Measurements from ENCODE around the gene F10. TPM values are rescaled to one million over a fixed set of nuclear protein-coding genes. Genes with fewer than 3 reads are reported as not detected.

Gene F10
- total and polyA plus RNA-seq, 4 donors = 85.3 to 199 (median 117) TPM

GRCh38 chr13:113172419-113172926 lies 49.9 kb downstream of the F10 start:
- Histone ChIP-seq H3K36me3 (ENCODE audit: control insufficient read depth in 4 of 4, insufficient read depth in 3 of 4, low read depth in 1 of 4, low read length in 3 of 4) (peaks cover 12 to 56% (median 28%) of the 10 kb centered on the region in 4 donors), H3K9ac (ENCODE audit: low read depth in 1 of 2, low read length in 2 of 2) (no peak overlapping the region), H3K27ac (ENCODE audit: low read depth in 1 of 2, low read length in 2 of 2) (no peak overlapping the region), H3K4me3 (ENCODE audit: low read depth in 1 of 3, low read length in 3 of 3) (no peak overlapping the region), H3K9me3 (ENCODE audit: control insufficient read depth in 4 of 4, low read length in 3 of 4) (no peaks in the 10 kb centered on the region), H3K27me3 (ENCODE audit: control insufficient read depth in 4 of 4, insufficient read depth in 4 of 4, low read length in 3 of 4) (no peaks in the 10 kb centered on the region), H3K4me1 (ENCODE audit: control insufficient read depth in 4 of 4, insufficient read depth in 4 of 4, low read length in 3 of 4) (peaks cover 0 to 6% (median 3%) of the 10 kb centered on the region in 4 donors)
- WGBS = 97% methylated on average over 13 of the region's 13 CpGs
- no peak for DNase-seq (ENCODE audit: low spot score)
- TF ChIP-seq MAX (IDR thresholded peaks at IDR 0.05) (no peak), HNF4G (IDR thresholded peaks at IDR 0.05) (no peak), NR2F2 (IDR thresholded peaks at IDR 0.05) (no peak), RXRA (IDR thresholded peaks at IDR 0.05) (no peak), EGR1 (IDR thresholded peaks at IDR 0.05; ENCODE audit: low read depth in 2 of 2) (no peak), HNF4A (conservative IDR thresholded peaks at IDR 0.05) (no peak), FOXA1 (IDR thresholded peaks at IDR 0.05) (no peak)

- WGBS = 70% methylated on average over 5 of the region's 5 CpGs
- no peak overlapping the region for H3K27ac ChIP-seq (ENCODE audit: low read depth in 1 of 2, low read length in 2 of 2)
- TF ChIP-seq YY1 (IDR thresholded peaks at IDR 0.05) (no peak), FOXA1 (IDR thresholded peaks at IDR 0.05) (no peak)
- H3K36me3 ChIP-seq (ENCODE audit: control insufficient read depth in 4 of 4, insufficient read depth in 3 of 4, low read depth in 1 of 4, low read length in 3 of 4) = peaks cover 19 to 80% (median 58%) of the 10 kb centered on the region in 4 donors
- no peak overlapping the region for H3K9ac ChIP-seq (ENCODE audit: low read depth in 1 of 2, low read length in 2 of 2)
- no peaks in the 10 kb centered on the region for H3K9me3 ChIP-seq (ENCODE audit: control insufficient read depth in 4 of 4, low read length in 3 of 4)
- no peaks in the 10 kb centered on the region for H3K4me1 ChIP-seq (ENCODE audit: control insufficient read depth in 4 of 4, insufficient read depth in 4 of 4, low read length in 3 of 4)
- DNase-seq (ENCODE audit: low spot score) = no peak
- no peak overlapping the region for H3K4me3 ChIP-seq (ENCODE audit: low read depth in 1 of 3, low read length in 3 of 3)
- H3K27me3 ChIP-seq (ENCODE audit: control insufficient read depth in 4 of 4, insufficient read depth in 4 of 4, low read length in 3 of 4) = no peaks in the 10 kb centered on the region
Observed at GRCh38 chr13:113176280-113176679, 53.7 kb downstream of the F10 start.

GRCh38 chr13:113176822-113177221 lies 54.2 kb downstream of the F10 start:
- Histone ChIP-seq H3K36me3 (ENCODE audit: control insufficient read depth in 4 of 4, insufficient read depth in 3 of 4, low read depth in 1 of 4, low read length in 3 of 4) (peaks cover 21 to 78% (median 56%) of the 10 kb centered on the region in 4 donors), H3K27ac (ENCODE audit: low read depth in 1 of 2, low read length in 2 of 2) (no peak overlapping the region)
- 97% methylated on average over 14 of the region's 14 CpGs for WGBS

More at GRCh38 chr13:113176822-113177221, 54.2 kb downstream of the F10 start:
- H3K9ac ChIP-seq (ENCODE audit: low read depth in 1 of 2, low read length in 2 of 2) = no peak overlapping the region
- no peak overlapping the region for H3K4me3 ChIP-seq (ENCODE audit: low read depth in 1 of 3, low read length in 3 of 3)
- H3K27me3 ChIP-seq (ENCODE audit: control insufficient read depth in 4 of 4, insufficient read depth in 4 of 4, low read length in 3 of 4) = no peaks in the 10 kb centered on the region
- H3K9me3 ChIP-seq (ENCODE audit: control insufficient read depth in 4 of 4, low read length in 3 of 4) = no peaks in the 10 kb centered on the region
- TF ChIP-seq ZBTB33 (IDR thresholded peaks at IDR 0.05) (no peak), HNF4G (IDR thresholded peaks at IDR 0.05) (no peak), HNF4A (conservative IDR thresholded peaks at IDR 0.05) (no peak), CTCF (IDR thresholded peaks at IDR 0.05; ENCODE audit: low read depth, low read length, missing input control) (no peak), RXRA (IDR thresholded peaks at IDR 0.05) (no peak), SP1 (IDR thresholded peaks at IDR 0.05) (no peak)
- no peaks in the 10 kb centered on the region for H3K4me1 ChIP-seq (ENCODE audit: control insufficient read depth in 4 of 4, insufficient read depth in 4 of 4, low read length in 3 of 4)
- DNase-seq (ENCODE audit: low spot score) = no peak
